ENCODE data around the gene INPP4A. TPM values are rescaled to one million over a fixed set of nuclear protein-coding genes. Genes with fewer than 3 reads are reported as not detected.

INPP4A gene
- total and polyA plus RNA-seq, 2 donors (not counting 3 experiments of a cell fraction or from before 2014, with no cell fraction given), result 14.9 to 28.8 TPM

DNA sequence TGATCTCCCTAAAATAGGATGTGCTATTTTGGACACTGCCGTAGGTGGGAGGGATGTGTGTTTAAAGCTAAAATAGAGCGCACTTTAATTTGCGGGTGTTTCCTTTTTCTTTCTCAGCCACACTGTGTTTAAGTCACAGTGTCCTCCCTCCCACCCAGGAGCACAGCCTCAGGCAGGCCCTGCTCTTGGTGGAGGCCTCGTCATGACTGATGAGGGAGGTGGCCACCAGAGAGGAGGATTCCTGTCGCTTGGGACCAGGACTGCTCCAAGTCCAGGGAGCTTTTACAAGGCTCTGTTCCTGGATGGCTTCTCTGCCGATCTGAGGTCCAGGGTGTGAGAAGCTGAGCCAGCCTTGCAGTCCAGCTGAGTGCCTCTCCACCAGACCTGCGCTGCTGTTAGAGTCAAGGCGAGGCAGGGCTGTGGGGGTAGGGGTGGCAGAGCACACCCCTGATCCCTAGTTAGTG lies 33.5 kb downstream of the INPP4A start:
- H3K4me2 ChIP-seq (ENCODE audit: insufficient read depth, low read length), result no peak overlapping the region
- no peak overlapping the region for H2AFZ ChIP-seq (ENCODE audit: low read depth, low read length)
- H3K27me3 ChIP-seq (ENCODE audit: control insufficient read depth in 2 of 2, insufficient read depth in 2 of 2, low read length in 2 of 2), result no peaks in the 10 kb centered on the region
- no peaks in the 10 kb centered on the region for H3K9me1 ChIP-seq (replicated peaks; ENCODE audit: control insufficient read depth, extremely low read depth, insufficient read depth, low read length)
- dilution Hi-C loops (cut with MboI; ENCODE audit: extremely low pct_ligation_motif_present, low sequenced_read_pairs), result no loop called here
- H3K4me3 ChIP-seq (replicated peaks in 1 of 3; ENCODE audit: insufficient read depth in 1 of 3, low read depth in 1 of 3, low read length in 3 of 3), result no peak overlapping the region
- CTCF ChIA-PET, result interaction anchor here (2.0 to 2.1 kb wide), 2 partner anchors 10 to 65 kb away, joined by 5 to 6 read pairs; no protein-coding TSS in a partner anchor
- H3K9me3 ChIP-seq (replicated peaks; ENCODE audit: control insufficient read depth, insufficient read depth, low read length), result no peaks in the 10 kb centered on the region
- peaks cover 6% of the 10 kb centered on the region for H3K79me2 ChIP-seq (ENCODE audit: control insufficient read depth, insufficient read depth, low read length)
- FAIRE-seq, result no peak
- TF ChIP-seq, protein P1, sequence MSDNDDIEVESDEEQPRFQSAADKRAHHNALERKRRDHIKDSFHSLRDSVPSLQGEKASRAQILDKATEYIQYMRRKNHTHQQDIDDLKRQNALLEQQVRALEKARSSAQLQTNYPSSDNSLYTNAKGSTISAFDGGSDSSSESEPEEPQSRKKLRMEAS (IDR thresholded peaks at IDR 0.05; ENCODE audit: insufficient read depth, insufficient read length), result no peak
- TF ChIP-seq, protein P2, sequence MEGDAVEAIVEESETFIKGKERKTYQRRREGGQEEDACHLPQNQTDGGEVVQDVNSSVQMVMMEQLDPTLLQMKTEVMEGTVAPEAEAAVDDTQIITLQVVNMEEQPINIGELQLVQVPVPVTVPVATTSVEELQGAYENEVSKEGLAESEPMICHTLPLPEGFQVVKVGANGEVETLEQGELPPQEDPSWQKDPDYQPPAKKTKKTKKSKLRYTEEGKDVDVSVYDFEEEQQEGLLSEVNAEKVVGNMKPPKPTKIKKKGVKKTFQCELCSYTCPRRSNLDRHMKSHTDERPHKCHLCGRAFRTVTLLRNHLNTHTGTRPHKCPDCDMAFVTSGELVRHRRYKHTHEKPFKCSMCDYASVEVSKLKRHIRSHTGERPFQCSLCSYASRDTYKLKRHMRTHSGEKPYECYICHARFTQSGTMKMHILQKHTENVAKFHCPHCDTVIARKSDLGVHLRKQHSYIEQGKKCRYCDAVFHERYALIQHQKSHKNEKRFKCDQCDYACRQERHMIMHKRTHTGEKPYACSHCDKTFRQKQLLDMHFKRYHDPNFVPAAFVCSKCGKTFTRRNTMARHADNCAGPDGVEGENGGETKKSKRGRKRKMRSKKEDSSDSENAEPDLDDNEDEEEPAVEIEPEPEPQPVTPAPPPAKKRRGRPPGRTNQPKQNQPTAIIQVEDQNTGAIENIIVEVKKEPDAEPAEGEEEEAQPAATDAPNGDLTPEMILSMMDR (IDR thresholded peaks at IDR 0.05; ENCODE audit: extremely low read depth in 1 of 2, insufficient read depth in 1 of 2, low read depth in 1 of 2, low read length in 2 of 2), result no peak
- TF ChIP-seq POLR2A (IDR thresholded peaks at IDR 0.05; ENCODE audit: low read depth, low read length) (no peak), FOS (IDR thresholded peaks at IDR 0.05; ENCODE audit: borderline replicate concordance, insufficient read depth, low read length) (no peak), GATA2 (IDR thresholded peaks at IDR 0.05; ENCODE audit: insufficient read depth, insufficient read length, low read depth, low read length) (no peak), JUN (IDR thresholded peaks at IDR 0.05; ENCODE audit: borderline replicate concordance, insufficient read depth, insufficient read length, low read depth) (no peak), EZH2 (IDR thresholded peaks at IDR 0.05; ENCODE audit: borderline replicate concordance, low read depth, low read length, severe bottlenecking) (no peak), POLR2AphosphoS5 (IDR thresholded peaks at IDR 0.05; ENCODE audit: insufficient read depth, low read depth, low read length) (no peak), MYC (IDR thresholded peaks at IDR 0.05; ENCODE audit: low read depth, low read length) (no peak)
- BruUV-seq (replicated peaks), result no TSS peak
- H4K20me1 ChIP-seq (replicated peaks; ENCODE audit: control insufficient read depth, extremely low read depth, insufficient read depth, low read length), result no peaks in the 10 kb centered on the region
- POLR2A ChIA-PET, result no interaction called here
- peaks cover 14% of the 10 kb centered on the region for H3K4me1 ChIP-seq (ENCODE audit: control insufficient read depth, extremely low read depth, insufficient read depth, low read length)
- H3K27ac ChIP-seq (ENCODE audit: insufficient read depth, low read depth, low read length), result no peak overlapping the region
- no peak overlapping the region for H3K9ac ChIP-seq (replicated peaks; ENCODE audit: extremely low read depth, insufficient read depth, low read length)
- intact Hi-C loops (cut with micrococcal nuclease), result no loop called here
- no peak for DNase-seq (ENCODE audit: low read depth, low spot score)
- no peaks in the 10 kb centered on the region for H3K36me3 ChIP-seq (ENCODE audit: control insufficient read depth in 2 of 2, extremely low read depth in 1 of 2, insufficient read depth in 2 of 2, low read length in 2 of 2)

All from endothelial cell of umbilical vein (primary cell).